GM19035 (cell line): ENCODE results near the gene FBN1.

ENCODE experiments used
- ATAC-seq: cut with Tn5 transposase; IDR thresholded peaks from one replicate; pipeline ENCODE4 v1.9.1; 2021; ENCODE audit not compliant: unreplicated experiment

The FBN1 gene

DNA sequence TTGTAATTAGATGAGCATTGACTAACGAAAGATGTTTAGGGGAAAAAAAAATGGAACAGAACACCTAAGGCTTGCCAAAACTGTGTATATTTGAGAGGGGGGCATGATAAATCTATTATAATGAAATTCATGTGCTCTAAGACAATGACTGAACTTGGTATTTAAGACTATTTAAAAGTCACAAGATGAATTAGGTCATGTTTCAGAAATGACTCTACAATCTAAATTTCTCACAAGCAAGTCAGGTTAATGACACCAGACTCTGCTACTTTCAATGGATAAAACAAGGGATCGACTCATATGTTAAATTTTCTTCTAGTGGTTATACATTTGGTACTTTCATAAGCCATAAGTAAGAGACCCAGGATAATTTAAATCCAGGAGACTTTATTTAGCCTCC lies 235.9 kb downstream of the FBN1 start:
- ATAC-seq: no peak

- no peak for ATAC-seq
Measured at GRCh38 chr15:48408327-48408726, 237.2 kb downstream of the FBN1 start.

DNA sequence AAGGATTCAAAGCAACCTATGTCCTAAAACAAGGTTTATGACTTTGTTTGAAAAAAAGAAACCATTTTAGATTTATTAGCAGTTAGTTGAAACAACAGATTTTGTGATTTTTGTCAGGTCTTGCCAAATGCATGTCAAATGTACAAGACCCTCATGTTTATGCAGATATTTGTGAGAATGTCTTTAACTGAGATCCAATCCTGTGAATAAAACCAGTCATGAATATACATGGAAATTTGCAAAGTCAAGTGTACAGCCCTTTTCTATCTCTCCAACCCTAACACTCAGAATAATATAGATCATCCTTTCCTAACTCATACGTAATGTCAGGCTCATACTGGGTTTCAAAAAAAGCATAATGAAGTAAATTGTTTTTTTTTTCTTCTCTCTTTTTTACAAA lies 237.9 kb downstream of the FBN1 start:
- no peak for ATAC-seq

- ATAC-seq: no peak
Measured at GRCh38 chr15:48406911-48407310, 238.6 kb downstream of the FBN1 start.

DNA sequence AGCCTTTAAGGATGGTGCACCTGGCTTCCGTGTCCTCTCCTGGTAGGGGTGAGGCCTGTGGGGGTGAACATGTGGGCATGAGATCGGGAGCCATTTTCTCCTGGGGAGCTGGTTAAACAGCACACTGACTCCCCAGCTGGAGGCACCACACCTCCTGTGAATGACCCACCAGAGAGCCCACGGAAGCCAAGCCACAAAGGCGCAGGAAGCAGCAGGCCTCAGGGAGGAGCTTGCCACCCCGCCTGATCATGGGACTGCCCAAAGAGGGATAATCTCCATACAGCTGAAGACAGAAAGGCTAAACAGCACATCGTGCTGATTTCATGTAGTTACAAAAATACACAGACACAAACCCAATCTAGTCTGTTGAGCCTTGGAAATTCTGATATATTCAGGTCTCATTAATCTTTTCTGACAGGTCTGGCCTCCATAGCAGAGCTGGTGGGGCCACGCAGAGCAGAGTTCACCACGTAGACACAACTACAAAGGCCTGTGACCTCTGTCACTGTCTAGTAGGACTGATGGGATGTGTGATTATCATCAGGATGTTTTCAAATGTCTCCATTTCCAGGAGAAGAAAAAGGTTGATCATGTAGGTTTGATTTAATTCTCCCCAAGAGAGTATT lies 239.1 kb downstream of the FBN1 start:
- ATAC-seq: no peak

- no peak for ATAC-seq
Measured at GRCh38 chr15:48402427-48403177, 242.9 kb downstream of the FBN1 start.

DNA sequence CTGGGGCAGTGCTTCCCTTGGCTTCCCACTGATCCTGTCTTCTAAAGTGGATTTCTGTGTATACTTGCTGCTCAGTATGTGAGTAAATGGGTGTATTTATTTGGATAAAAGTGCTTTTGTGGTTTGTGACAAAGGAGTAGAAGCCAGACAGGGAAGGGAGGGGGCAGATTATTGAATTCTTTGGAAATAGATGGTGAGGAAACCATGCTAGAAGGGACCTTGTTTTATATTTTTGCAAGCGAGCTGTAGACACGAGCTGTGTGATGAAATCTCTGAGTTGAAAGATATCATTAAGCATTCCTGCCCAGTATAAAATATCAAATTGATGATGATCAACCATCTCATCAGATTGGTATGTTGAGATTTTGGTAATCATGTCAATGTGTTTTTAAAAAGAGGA lies 245.4 kb downstream of the FBN1 start:
- ATAC-seq: no peak

GRCh38 chr15:48397841-48398240 lies 247.7 kb downstream of the FBN1 start:
- no peak for ATAC-seq

GRCh38 chr15:48396020-48396419 lies 249.5 kb downstream of the FBN1 start:
- ATAC-seq: no peak

- ATAC-seq: no peak
Measured at GRCh38 chr15:48395521-48396011, 249.9 kb downstream of the FBN1 start.

DNA sequence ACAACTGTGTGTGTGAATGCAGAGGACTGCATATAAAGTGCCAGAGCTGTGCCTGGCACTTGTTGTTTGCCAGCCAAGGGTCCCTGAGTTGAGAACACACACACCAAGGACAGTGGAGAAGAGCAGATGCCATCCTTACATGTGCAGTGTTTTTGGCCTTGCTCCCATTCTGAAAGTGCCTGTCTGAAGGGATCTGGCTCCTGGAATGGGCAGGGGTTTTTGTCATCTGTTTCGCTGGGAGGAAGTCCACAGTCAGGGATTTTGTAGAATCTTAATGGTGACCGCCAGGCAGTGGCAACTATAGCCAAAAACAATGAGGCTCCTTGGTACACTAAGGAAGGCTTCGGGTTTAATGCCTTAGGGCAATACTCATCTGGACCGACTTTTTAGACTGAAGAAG lies 250.5 kb downstream of the FBN1 start:
- ATAC-seq: no peak

DNA sequence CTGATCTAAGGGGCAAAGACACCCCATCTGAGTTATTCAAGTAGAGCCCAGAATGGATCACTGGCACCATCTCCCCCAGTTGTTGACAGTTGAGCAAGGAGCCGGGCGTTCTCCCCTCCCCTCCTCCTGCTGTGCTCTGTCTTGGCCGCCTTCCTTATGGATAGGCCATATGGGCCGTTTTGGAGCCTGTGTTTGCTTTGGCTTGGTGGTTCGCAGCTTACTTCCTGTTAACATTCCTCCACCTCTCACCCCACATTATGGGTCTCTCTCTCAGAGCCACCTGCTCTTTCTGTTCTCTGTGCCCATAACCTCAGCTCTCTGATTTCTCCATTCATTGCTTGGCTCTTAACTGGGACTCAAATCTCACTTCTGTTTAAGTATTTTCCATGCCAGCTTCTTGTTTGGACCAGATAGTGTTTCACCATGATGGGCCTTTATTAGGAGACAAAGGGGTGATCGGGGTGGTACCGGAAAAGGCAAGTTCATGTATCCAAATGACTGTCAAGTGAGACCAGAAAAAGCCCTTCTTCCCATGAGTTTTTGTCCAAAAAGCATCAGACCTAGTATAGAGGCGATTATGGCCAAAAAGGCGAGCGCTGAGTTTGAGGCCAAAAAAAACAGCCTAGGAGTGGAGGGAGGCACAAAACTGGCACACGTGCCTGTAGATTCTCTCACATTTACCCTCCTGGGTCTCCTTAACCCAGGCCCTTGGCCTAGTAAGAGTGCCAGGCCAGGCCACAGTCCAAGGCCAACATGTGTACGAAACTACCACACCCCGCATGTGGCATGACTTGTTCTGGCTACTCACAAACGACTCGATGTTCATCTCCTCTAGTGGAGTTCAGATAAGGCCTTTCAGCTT lies 251.6 kb downstream of the FBN1 start:
- no peak for ATAC-seq

GRCh38 chr15:48392356-48392755 lies 253.2 kb downstream of the FBN1 start:
- no peak for ATAC-seq

DNA sequence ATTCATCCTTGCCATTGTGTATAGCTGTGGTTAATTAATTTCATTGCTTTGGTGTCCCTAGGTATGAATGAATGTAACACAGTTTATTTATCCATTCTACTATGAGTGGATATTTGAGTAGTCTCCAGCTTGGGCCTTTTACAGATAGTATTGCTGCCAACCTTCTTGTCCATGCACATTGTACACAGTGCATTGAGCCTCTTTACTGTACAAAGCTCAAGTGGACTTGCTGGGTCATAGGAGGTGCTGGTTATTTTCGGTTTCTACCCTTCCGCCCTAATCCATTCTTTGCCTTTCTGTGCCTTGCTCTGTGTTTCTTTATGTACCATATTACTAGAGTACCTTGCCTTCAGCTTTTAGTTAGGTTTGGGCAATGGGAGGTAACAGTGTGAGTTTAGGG lies 253.6 kb downstream of the FBN1 start:
- no peak for ATAC-seq

- ATAC-seq: no peak
Measured at GRCh38 chr15:48389691-48390143, 255.8 kb downstream of the FBN1 start.

DNA sequence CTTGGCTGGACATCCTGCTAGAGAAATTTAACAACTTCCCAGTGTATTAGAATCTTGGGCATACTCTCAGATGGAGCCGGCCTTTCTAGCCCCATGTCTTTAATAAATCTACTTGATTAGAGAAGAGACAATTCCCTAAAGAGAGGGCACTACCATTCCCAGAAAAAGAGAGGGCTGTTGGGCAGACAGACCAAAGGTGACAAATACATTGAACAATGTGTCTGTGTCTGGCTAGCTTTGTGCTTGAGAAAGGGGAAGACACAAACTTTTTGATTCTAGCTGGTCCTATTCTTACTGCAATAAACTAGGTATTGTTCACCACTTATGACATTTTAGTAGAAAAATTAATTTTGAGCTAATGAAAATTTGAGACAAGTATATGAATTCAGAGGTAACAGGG lies 256.6 kb downstream of the FBN1 start:
- no peak for ATAC-seq

DNA sequence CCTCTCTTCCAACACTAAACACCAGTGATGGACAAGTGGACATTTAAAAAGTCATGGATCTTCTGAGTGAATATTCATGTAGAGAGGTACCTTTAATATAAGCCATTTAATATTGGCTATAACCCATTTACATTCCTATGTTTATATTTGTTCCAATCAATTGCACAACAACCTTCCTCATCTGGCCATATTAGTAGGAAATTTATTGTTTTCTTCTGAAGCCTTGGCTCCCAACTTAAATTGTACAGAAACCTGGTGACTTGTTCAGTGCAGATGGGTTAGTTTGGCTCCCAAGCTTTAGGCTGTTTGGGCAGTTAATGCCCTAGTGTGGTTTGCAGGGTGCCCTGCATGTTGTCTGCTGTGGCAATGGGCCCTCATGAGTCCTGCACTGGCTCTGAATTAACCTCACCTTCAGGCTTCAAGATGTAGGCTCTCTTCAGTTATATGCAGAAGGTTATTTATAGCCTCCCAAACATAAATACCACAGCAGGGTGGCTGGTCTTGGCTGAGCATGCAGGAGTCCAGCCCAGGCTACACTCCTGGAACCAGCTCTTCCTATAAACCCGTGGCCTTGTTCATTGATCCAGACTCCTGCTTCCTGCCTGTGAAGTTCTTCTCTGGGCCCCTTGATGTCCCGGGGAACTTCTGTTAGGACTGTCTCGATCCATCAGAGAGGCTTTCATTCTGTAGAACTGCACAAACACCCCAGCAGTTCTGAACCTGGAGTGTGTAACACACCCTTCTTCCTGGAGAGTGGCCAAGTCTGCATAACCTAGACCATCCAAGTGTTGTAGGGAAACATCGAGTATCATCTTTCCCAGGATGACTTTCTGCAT lies 257.3 kb downstream of the FBN1 start:
- ATAC-seq: no peak

- ATAC-seq: no peak
Measured at GRCh38 chr15:48385031-48385830, 260.3 kb downstream of the FBN1 start.

GRCh38 chr15:48384616-48385015 lies 260.9 kb downstream of the FBN1 start:
- ATAC-seq: no peak

GRCh38 chr15:48383031-48383430 lies 262.5 kb downstream of the FBN1 start:
- no peak for ATAC-seq
